ENCODE measurements around the gene ABHD16A. TPM values are rescaled to one million over a fixed set of nuclear protein-coding genes. Genes with fewer than 3 reads are reported as not detected.

The ABHD16A gene
- total and polyA plus RNA-seq, 2 of the 13 experiments (the other 11 are each of a cell fraction or from before 2014, with no cell fraction given), result 43.5 to 45.4 TPM

GRCh38 chr6:31663961-31664789 is 38.9 kb downstream of the ABHD16A start (continued):
- TF ChIP-seq SOX13 (IDR thresholded peaks at IDR 0.05) (no peak), SOX13 (CRISPR knock-in tag; conservative IDR thresholded peaks at IDR 0.05 in 1 of 2, IDR thresholded peaks at IDR 0.05 in 1 of 2) (no peak), PHF5A (CRISPR knock-in tag; IDR thresholded peaks at IDR 0.05; ENCODE audit: low read depth, unreplicated experiment) (peak; percentile 5), SNAPC5 (CRISPR knock-in tag; IDR thresholded peaks at IDR 0.05; ENCODE audit: borderline replicate concordance) (no peak), SPEN (CRISPR knock-in tag; IDR thresholded peaks at IDR 0.05; ENCODE audit: low read depth) (no peak), ZNF782 (CRISPR knock-in tag; IDR thresholded peaks at IDR 0.05; ENCODE audit: borderline replicate concordance) (no peak), ZNF180 (CRISPR knock-in tag; IDR thresholded peaks at IDR 0.05; ENCODE audit: borderline replicate concordance, low read depth) (peak; percentile 68; the same call in 1 of the 2 replicates), ZNF280D (CRISPR knock-in tag; IDR thresholded peaks at IDR 0.05) (no peak), IKZF4 (CRISPR knock-in tag; IDR thresholded peaks at IDR 0.05; ENCODE audit: borderline replicate concordance, low read depth, not compliant biosample characterization) (no peak), ZNF773 (CRISPR knock-in tag; IDR thresholded peaks at IDR 0.05; ENCODE audit: borderline replicate concordance) (0 out of 2 replicates have a peak, but pooled peaks have one; percentile 57), ZNF850 (CRISPR knock-in tag; conservative IDR thresholded peaks at IDR 0.05) (0 out of 2 replicates have a peak, but pooled peaks have one; percentile 3), ZFY (CRISPR knock-in tag; IDR thresholded peaks at IDR 0.05) (peak; percentile 7; the same call in 1 of the 2 replicates), ZNF160 (CRISPR knock-in tag; IDR thresholded peaks at IDR 0.05) (0 out of 2 replicates have a peak, but pooled peaks have one; percentile 32), NR2F6 (IDR thresholded peaks at IDR 0.05) (peak; percentile 87), NR2F6 (CRISPR knock-in tag; IDR thresholded peaks at IDR 0.05) (peak; percentile 90), MTF1 (CRISPR knock-in tag; IDR thresholded peaks at IDR 0.05) (0 out of 2 replicates have a peak, but pooled peaks have one; percentile 46), ZNF616 (CRISPR knock-in tag; IDR thresholded peaks at IDR 0.05; ENCODE audit: low read depth) (0 out of 2 replicates have a peak, but pooled peaks have one; percentile 34), SAP130 (CRISPR knock-in tag; IDR thresholded peaks at IDR 0.05; ENCODE audit: low read depth) (no peak), THAP9 (CRISPR knock-in tag; IDR thresholded peaks at IDR 0.05; ENCODE audit: borderline replicate concordance) (peak; percentile 34; the same call in 1 of the 2 replicates), ZNF770 (CRISPR knock-in tag; IDR thresholded peaks at IDR 0.05) (no peak), ZNF343 (CRISPR knock-in tag; IDR thresholded peaks at IDR 0.05) (no peak)
